ENCODE data around the gene PCDHGB2.
"Not testable (repeated sequence)": the region's sequence is repeated elsewhere in the genome, so short reads cannot be mapped to it uniquely, and the experiment has no call there.

The PCDHGB2 gene

GRCh38 chr5:141343242-141343952 lies 16.4 kb upstream of the PCDHGB2 start, which contains the start of gene PCDHGA3:
Gene PCDHGA3, plus strand, starts transcription at chr5:141343829. Its CDS starts 205 bp downstream, at chr5:141344034.
- DNase-seq (ENCODE audit: low read depth), result no peak
- H3K4me3 ChIP-seq (ENCODE audit: low read depth, low read length), result no peak within 1 kb of the TSS
- TF ChIP-seq, protein P1, sequence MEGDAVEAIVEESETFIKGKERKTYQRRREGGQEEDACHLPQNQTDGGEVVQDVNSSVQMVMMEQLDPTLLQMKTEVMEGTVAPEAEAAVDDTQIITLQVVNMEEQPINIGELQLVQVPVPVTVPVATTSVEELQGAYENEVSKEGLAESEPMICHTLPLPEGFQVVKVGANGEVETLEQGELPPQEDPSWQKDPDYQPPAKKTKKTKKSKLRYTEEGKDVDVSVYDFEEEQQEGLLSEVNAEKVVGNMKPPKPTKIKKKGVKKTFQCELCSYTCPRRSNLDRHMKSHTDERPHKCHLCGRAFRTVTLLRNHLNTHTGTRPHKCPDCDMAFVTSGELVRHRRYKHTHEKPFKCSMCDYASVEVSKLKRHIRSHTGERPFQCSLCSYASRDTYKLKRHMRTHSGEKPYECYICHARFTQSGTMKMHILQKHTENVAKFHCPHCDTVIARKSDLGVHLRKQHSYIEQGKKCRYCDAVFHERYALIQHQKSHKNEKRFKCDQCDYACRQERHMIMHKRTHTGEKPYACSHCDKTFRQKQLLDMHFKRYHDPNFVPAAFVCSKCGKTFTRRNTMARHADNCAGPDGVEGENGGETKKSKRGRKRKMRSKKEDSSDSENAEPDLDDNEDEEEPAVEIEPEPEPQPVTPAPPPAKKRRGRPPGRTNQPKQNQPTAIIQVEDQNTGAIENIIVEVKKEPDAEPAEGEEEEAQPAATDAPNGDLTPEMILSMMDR (IDR thresholded peaks at IDR 0.05; ENCODE audit: low read depth, low read length, missing control alignments), result peak; percentile 6

DNA sequence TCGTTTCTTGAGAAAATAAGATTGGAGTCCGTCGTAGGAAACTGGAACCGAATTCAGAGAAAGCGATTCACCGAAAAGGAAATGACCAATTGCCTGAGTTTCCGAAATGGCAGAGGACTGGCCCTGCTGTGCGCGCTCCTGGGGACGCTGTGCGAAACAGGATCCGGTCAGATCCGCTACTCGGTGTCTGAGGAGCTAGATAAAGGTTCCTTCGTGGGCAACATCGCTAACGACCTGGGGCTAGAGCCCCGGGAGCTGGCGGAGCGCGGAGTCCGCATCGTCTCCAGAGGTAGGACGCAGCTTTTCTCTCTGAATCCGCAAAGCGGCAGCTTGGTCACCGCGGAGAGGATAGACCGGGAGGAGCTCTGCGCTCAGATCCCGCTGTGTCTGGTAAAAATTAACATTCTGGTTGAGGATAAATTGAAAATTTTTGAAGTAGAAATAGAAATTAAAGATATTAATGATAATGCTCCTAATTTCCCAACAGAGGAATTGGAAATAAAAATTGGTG lies 15.8 kb upstream of the PCDHGB2 start:
- no peak overlapping the region for H3K4me3 ChIP-seq (ENCODE audit: low read depth, low read length)
- DNase-seq (ENCODE audit: low read depth), result no peak
- TF ChIP-seq, protein P1 (IDR thresholded peaks at IDR 0.05; ENCODE audit: low read depth, low read length, missing control alignments), result no peak

- no peak overlapping the region for H3K4me3 ChIP-seq (ENCODE audit: low read depth, low read length)
- TF ChIP-seq, protein P1 (IDR thresholded peaks at IDR 0.05; ENCODE audit: low read depth, low read length, missing control alignments), result peak; percentile 7
- no peak for DNase-seq (ENCODE audit: low read depth)
Observed at GRCh38 chr5:141345327-141345726, 14.5 kb upstream of the PCDHGB2 start.

GRCh38 chr5:141346017-141346416 lies 13.8 kb upstream of the PCDHGB2 start:
- H3K4me3 ChIP-seq (ENCODE audit: low read depth, low read length); DNase-seq (ENCODE audit: low read depth): not testable (repeated sequence)

- peak; percentile 55 for DNase-seq (ENCODE audit: low read depth)
- TF ChIP-seq, protein P1 (IDR thresholded peaks at IDR 0.05; ENCODE audit: low read depth, low read length, missing control alignments), result peak; percentile 79
- peak within 1 kb of the TSS; percentile 53 for H3K4me3 ChIP-seq (ENCODE audit: low read depth, low read length)
Observed at GRCh38 chr5:141349917-141350619, 9.7 kb upstream of the PCDHGB2 start, which contains the start of gene PCDHGB1. Gene PCDHGB1, plus strand, starts transcription at chr5:141350099. Its CDS starts 162 bp downstream, at chr5:141350261.

- TF ChIP-seq, protein P1 (IDR thresholded peaks at IDR 0.05; ENCODE audit: low read depth, low read length, missing control alignments), result no peak
- no peak overlapping the region for H3K4me3 ChIP-seq (ENCODE audit: low read depth, low read length)
- no peak for DNase-seq (ENCODE audit: low read depth)
Observed at GRCh38 chr5:141351591-141351990, 8.2 kb upstream of the PCDHGB2 start.

GRCh38 chr5:141354900-141355469 lies 4.8 kb upstream of the PCDHGB2 start, which contains the start of gene PCDHGA4:
Gene PCDHGA4, plus strand, starts transcription at chr5:141355021. Its CDS starts 87 bp downstream, at chr5:141355108.
- TF ChIP-seq, protein P1 (IDR thresholded peaks at IDR 0.05; ENCODE audit: low read depth, low read length, missing control alignments), result peak; percentile 37
- DNase-seq (ENCODE audit: low read depth), result no peak
- no peak within 1 kb of the TSS for H3K4me3 ChIP-seq (ENCODE audit: low read depth, low read length)
